GM18520 (cell line): ENCODE results near the gene ZNF862.

Source experiments
- ATAC-seq: cut with Tn5 transposase; IDR thresholded peaks from one replicate; pipeline ENCODE4 v1.9.1; 2021; ENCODE audit not compliant: unreplicated experiment

ZNF862 gene

DNA sequence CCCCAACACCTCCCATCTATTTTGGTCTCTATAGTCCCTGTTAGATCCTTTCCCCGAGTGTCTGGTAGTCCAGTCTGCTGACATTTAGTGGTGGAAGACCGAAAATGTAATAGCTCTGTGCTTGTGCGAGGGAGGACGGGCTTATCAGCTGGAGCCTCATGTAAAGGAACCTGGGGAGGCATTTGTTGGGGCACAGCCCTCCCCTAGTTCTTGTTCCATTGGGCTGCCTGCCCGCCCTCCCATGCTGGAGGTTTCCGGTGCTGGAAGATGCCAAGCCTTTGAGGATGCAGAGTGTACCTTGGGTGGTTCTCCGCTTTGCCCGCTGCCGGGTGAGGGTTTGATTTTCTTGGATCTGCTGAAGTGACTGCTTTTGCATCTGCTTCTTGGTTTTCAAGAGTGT is 5.4 kb downstream of the ZNF862 start:
- ATAC-seq = no peak

DNA sequence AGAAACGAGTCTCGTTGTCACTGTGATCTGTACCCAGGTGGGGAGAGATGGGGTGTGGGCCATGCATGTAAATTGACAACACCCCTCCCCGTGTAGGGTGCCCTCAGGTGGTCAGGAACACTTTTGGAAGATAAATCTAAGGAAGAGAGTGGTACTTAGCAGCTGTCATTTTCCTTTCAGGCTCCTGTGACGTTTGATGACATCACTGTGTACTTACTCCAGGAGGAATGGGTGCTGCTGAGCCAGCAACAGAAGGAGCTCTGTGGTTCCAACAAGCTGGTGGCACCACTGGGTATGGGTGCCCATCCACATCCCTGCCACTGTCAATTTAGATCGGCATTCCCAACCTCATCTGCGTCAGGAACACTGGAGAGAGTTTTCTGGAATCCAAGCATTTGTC is 6.3 kb downstream of the ZNF862 start:
- ATAC-seq = no peak

DNA sequence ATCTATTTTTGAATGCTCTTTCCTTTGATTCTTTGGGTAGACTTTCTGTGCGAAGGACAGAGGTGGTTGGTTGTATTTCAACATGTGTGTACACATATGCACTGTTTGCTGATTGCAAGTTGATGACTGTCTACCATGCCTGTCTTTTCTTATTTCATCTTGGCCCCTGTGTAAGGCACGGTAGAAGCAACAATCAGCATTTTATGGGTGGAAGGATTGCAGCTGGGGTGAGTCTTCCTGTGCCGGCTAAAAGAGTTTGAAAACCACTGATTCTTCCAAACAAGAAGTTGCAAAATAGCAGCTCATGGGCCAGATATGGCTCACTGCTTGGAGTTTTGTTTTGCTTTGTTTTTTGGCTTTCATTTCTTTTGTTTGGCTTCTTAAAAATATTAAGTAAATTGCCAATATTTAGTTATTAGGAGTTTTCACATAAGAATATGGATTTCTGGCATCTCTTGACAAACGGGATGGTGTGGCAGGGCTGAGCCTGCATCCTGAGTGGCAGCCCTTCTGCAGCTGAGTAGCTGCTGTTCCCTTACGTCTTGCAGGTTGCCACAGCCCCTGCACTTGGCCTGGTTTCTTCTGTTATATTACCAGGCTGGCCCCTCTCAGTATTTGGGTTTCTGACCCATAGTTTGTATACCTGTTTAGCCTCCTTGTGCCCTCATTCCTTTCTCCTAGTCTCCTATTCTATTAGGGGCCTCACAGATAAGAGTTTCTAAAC is 7.2 kb downstream of the ZNF862 start:
- no peak for ATAC-seq

DNA sequence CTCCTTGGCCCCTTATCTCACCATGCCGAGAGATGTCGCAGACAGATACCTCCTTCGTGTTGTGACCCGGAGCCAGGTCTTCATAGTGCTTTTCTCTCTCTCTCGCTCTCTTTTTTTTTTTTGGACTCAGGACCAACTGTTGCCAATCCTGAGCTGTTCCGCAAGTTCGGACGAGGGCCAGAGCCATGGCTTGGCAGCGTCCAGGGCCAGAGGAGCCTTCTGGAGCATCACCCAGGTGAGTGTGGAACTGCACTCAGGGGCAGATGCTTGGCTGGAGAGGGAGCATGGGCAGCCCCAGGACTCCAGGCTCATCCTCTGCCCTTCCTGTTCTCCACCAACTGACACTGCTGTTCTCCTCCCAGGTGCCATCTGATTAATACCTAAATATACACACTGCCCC is 7.8 kb downstream of the ZNF862 start:
- no peak for ATAC-seq

DNA sequence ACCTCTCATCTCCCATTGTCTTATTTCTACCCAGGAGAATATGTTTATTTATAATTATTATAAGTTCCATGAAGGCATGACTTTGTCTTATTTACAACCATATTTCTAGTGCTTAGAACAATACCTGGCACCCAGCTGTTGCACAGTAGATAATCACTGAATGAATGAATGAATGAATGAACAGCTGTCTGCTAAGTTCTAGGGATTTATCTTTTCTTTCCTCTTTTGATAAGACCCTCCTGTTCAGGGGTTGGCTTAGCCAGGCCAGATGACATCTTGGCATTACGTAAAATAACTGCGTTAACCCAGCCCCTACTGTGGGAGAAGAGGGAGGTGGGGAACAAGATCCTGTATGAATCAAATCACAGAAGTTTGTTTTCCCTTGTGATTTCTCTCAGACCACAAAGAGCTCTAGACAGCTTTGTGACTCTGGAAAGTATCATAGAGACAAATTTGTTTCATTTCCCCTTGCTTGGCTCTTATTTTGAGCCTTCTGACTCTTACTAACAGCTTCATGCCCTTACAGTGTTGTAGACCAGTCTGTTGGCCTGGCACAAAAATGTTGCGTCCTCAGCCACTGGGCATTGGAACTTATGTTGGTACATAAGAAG is 8.4 kb downstream of the ZNF862 start:
- no peak for ATAC-seq

DNA sequence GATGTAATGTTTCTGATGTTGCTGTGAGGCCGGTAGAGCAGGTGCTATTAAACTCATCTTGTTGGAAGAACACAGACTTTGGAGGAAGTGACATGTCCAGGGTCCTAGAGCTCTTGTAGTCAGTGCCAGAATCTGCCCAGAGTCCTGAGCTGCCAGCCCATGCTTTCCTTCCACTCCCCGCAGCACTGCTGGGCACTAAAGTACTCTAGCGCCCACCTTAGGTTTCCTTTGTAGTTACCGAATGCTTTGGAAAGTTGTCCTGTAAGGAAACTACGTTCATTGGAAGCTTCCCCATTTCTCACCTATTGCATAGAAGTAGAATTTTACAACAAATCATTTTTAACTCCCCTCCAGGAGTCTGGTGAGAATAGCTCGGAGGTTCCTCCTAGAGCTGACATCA is 11.0 kb downstream of the ZNF862 start:
- no peak for ATAC-seq

DNA sequence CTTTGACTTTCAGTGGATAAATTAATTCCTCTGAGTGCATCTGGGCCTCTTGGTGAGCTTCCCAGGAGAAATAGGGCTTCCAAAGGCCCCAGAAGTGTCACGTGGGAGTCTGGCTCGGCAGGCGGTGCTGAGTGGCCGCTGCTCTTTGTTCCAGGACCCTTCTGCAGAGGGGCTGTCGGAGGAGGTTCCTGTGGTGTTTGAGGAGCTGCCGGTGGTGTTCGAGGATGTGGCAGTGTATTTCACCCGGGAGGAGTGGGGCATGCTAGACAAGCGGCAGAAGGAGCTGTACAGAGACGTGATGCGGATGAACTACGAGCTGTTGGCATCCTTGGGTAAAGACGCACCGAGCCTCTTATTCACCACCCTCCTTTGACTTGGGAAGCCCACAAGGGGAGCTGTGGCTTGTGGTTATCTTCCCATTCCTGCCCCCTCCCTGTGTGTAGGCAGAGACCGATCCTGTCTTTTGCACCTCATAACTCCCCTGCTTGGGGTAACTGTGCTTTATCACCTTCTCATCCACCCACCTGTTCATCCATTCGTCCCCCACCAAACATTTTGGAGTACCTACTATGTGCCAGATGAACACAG is 11.9 kb downstream of the ZNF862 start:
- no peak for ATAC-seq

DNA sequence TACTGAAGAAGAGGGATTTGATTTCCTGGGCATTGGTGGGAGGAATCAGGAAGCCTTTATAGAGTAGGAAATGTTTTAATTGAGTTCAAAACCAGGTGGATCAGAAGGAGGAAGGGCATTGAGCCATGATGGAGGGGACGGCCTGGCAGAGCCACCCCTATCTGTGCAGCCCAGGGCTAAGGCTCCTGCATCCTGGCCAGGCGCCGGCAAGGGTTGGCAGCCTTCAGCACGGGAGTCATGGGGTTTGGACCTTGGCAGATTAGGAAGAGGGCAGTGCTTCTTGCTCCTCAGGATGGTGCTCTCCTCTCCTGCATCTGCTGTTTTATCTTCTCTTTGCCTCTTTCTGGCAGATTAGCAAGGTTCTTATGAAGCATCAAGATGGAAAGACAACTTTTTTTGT is 12.5 kb downstream of the ZNF862 start:
- no peak for ATAC-seq

DNA sequence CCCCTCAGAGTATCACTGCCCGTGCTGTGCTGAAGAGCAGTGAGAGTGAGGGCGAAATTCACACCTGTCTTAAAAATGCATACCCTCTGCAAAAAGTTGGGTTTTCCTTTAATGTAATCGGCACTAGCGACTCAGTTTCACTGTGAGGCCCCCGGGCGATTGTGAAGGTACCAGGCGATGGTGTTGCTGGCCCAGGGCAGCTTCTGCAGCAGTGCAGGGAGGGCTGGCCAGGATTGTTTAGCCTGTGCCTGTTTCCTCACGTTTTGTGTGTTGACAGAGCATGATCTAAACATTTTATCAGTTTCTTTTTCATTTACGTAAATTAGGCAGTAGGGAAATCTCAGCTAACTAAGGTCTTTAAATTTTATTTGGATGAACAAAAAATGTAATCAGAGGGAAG is 13.3 kb downstream of the ZNF862 start:
- no peak for ATAC-seq

DNA sequence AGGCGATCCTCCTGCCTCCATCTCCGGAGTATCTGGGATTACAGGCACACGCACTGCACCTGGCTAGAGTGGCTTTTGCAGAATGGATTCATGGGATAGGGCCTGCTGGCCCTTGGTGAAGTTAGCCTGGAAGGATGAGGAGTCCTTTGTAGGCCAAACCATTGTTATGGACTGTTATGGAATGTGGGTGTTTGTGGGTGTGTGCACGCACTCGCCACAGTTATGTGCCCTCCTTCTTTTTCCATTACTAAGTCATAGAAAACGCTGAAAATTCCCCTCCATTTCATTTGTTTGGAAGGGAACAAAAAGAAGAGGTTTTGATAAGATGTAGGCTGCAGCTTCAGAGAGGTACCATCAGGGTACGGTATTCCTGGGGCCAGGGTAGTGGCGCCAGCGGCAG is 15.0 kb downstream of the ZNF862 start:
- no peak for ATAC-seq

DNA sequence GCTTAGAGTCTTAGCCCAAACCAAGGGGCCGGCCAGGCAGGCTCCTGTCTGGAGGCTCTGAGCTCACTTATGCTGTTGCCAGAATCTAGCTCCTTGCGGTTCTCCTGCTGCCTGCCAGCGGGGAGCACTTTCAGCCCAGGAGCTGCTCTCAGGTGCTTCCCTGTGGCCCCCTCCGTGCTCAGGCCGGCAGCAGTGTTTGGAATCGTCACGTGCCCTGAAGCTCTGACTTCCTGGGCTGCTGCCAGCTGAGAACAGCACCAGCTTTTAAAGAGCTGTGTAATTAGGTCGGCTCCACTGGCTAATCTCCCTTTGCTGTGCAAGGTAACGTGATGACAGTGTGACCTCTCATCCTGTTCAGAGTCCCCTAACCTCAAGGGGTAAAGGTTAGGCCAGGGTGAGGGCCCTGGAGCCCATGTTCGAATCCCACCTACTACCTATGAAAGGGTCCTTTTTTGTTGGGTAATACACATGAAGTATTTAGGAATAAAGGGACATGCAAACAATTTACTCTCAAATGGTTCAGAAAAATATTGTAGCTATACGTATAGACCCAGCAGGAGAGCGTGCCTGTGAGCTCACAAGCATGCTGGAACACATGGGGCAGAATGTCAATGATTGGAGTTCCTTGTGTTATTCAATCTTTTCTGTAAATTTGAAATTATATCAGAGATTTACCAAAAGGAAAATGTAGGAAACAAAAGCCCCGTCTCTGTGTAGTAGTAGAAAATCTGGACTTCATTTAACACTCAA is 16.6 kb downstream of the ZNF862 start:
- no peak for ATAC-seq

DNA sequence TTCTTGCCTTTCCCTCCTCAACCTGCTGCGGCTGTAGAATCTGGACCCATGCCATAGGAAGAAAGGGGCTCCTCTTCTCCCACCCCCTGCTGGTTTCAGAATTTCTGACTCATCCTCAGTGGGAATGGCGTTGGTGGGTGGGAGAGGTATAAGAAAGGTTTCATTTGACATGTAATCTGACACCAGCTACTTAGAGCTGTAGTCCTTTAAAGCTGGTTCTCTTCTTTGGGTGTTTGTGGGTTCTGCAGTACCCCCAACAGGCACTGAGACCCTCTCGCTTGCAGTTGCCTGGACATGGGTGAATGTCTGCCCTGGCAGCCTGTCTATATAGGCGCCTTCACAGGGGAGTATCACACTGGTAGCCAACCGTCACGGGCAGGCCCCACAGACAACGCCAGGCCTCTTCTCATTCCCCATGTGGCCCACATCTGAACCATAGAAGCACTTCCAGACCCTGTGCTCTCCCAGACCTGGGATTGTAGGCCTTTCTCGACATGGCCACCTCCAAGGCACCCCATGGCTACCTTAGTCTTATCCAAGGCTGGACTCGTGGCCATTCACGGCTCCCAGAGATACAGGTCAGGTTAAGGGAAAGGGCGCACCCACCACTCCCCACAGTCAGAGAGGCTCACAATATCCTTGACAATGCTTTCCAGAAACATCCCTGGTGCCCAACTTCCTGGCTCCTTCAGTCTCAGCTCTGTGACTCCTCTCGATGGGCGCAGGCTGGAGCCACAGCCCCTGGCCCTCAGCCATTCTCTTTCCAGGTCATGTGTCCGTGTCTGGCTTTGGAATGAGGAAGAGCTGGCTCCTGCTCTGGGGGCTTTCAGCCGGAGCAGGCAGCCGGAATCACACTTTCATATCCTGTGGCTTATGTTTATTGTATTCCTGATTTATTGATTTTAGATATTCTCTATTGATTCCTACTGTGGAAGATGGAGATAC is 17.5 kb downstream of the ZNF862 start:
- ATAC-seq = no peak

DNA sequence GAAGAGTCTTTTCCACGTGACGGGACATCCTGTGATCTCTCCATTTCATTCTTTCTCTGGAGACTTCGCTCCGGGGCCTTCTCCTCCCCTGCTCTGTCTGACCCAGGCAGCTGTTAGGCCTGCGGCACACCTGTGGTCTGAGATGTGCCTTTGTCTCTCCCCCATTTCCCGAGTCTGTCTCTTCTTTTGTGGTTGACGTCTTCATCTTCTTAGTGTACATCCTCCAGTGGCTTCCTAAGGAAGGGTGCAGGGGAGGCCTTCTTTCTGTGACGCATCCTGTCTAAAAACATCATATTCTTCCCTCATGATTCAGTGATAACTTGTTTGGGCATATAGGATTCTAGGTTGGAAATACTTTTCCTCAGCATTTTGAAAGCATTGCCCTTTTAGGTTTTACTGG is 18.4 kb downstream of the ZNF862 start:
- no peak for ATAC-seq

DNA sequence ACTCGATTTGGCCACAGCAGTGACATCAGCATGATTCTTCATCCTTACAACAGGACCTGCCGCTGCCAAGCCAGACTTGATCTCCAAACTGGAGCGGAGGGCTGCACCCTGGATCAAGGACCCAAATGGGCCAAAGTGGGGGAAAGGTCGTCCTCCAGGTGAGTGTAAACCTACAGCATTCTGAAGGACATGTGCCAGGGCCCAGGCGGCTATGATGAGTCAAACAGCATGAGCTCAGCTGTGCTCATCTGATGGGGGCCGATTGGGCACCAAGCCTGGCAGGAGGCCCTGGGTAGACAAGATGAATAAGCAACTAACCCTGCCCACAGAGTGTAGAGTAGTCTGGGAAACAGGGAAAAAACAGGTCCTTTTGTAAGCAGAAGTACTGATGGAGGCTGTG is 21.2 kb downstream of the ZNF862 start:
- ATAC-seq = no peak

DNA sequence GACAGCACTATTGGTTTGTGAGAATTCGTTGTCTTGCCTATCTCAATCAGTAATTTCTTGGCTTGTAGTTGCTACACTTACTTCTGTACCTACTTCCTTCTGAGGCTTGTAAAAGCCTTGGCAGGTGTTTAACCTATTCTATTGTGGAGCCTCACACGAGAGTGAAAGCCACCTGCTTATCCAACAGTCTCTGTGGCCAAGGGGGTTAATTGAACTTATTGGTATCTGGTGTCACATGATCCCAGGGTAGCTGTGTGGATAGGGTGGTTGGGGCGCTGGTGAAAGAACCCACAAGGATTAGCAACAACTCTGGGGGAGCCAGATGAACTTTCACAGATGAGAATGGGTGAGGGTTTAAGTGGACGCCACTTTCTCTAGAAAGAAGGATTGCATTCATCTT is 21.7 kb downstream of the ZNF862 start:
- no peak for ATAC-seq

DNA sequence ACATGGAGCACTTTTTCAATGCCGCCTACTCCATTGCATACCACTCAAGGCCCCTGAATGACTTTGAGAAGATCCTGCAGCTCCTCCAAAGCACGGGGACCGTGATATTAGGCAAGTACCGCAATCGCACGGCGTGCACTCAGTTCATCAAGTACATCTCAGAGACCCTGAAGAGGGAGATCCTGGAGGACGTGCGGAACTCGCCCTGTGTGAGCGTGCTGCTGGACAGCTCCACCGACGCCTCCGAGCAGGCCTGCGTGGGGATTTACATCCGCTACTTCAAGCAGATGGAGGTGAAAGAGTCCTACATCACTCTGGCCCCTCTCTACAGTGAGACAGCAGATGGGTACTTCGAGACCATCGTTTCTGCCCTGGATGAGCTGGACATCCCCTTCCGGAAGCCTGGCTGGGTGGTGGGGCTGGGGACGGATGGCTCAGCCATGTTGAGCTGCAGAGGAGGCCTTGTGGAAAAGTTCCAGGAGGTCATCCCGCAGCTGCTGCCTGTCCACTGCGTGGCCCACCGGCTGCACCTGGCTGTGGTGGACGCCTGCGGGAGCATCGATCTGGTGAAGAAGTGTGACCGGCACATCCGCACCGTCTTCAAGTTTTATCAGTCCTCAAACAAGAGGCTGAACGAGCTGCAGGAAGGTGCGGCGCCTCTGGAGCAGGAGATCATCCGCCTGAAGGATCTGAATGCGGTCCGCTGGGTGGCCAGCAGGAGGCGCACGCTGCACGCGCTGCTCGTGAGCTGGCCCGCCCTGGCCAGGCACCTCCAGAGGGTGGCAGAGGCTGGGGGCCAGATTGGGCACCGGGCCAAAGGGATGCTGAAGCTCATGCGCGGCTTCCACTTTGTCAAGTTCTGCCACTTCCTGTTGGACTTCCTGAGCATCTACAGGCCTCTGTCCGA is 22.9 kb downstream of the ZNF862 start:
- ATAC-seq = no peak

DNA sequence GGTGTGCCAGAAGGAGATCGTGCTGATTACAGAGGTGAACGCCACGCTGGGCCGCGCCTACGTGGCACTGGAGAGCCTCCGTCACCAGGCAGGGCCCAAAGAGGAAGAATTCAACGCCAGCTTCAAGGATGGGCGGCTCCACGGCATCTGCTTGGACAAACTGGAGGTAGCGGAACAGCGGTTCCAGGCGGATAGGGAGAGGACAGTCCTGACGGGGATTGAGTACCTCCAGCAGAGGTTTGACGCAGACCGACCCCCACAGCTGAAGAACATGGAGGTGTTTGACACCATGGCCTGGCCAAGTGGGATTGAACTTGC is 23.5 kb downstream of the ZNF862 start:
- no peak for ATAC-seq

DNA sequence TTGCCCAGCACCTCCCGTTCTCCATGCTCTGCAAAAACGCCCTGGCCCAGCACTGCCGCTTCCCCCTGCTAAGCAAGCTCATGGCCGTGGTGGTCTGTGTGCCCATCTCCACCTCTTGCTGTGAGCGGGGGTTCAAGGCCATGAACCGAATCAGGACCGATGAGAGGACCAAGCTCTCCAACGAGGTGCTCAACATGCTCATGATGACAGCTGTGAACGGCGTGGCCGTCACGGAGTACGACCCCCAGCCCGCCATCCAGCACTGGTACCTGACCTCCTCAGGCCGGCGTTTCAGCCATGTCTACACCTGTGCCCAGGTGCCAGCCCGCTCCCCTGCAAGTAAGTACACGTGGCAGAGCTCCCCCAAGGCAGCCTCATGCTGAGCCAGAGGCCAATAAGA is 24.0 kb downstream of the ZNF862 start:
- no peak for ATAC-seq

DNA sequence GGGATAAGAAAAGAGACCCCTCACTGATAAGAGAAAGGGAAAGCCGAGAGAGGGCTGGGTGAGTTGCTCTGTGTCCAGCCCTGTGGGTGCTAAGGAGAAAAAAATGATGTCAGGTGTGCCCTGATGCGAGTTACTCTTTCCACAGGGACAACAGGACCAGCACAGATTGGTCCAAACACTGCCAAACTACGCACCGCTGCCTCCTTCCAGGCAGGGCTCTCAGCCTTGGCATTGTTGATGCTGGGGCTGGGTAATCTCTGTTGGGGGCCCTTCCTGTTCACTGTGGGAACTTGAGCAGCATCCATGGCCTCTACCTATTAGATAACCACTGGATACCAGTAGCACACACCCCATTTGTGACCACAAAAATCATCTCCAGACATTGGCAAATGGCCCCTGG is 25.3 kb downstream of the ZNF862 start:
- ATAC-seq = no peak

DNA sequence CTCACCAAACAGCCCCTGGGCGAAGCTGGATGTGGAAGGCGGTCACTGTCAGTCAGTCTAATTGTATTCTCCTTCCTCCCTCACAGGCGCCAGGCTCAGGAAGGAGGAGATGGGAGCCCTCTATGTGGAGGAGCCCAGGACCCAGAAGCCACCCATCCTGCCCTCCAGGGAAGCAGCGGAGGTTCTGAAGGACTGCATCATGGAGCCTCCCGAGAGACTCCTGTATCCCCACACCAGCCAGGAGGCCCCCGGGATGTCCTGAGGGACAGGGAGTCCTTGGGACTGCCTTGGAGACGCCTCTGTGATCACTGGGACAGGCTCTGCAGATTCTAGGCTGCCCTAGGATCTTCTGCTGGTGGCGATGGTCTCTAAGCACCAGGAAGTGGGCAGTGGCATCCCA is 25.8 kb downstream of the ZNF862 start:
- ATAC-seq = no peak
